OCI-LY7 (cell line): Measurements from ENCODE around the gene SLC13A3.

ENCODE experiments used
- CTCF ChIP-seq: fragments of 200-600 bp; sonication (generic); conservative IDR thresholded peaks from 2 replicates; pipeline ENCODE4 v1.5.1; 2014; ENCODE audit warnings: mild to moderate bottlenecking, antibody characterized with exemption, low read length, moderate library complexity, mixed read lengths
- EZH2phosphoT487 ChIP-seq: fragments of 200-600 bp; sonication (generic); IDR thresholded peaks from 2 replicates; pipeline ENCODE4 v1.6.1; 2018; ENCODE audit warnings: low read depth, borderline replicate concordance, mild to moderate bottlenecking, mixed run types, antibody characterized with exemption, low read length, moderate library complexity, mixed read lengths

GRCh38 chr20:46644733-46645132 lies 6.5 kb downstream of the SLC13A3 start:
- TF ChIP-seq EZH2phosphoT487: no peak
- no peak for TF ChIP-seq CTCF
